Testis (tissue), 3 donors: ENCODE results near the gene NUMB. TPM values are rescaled to one million over a fixed set of nuclear protein-coding genes. Genes with fewer than 3 reads are reported as not detected.

Experiments used
- DNase-seq: peaks from one replicate; pipeline ENCODE4 v3.0.0-alpha.2; 2019
- H3K27ac ChIP-seq, 2 donors: fragments of 200-600 bp; sonication (generic); one replicate each; pipeline ENCODE4 v1.5.1; 2019
- H3K27me3 ChIP-seq: fragments of 200-600 bp; sonication (generic); one replicate; pipeline ENCODE4 v1.5.1; 2019
- H3K36me3 ChIP-seq: fragments of 200-600 bp; sonication (generic); one replicate; pipeline ENCODE4 v1.5.1; 2017; ENCODE audit warnings: low read depth; ENCODE audit errors: missing control alignments
- H3K4me1 ChIP-seq: fragments of 200-600 bp; sonication (generic); one replicate; pipeline ENCODE4 v1.5.1; 2019
- H3K4me3 ChIP-seq, 2 donors: fragments of 200-600 bp; sonication (generic); one replicate each; pipeline ENCODE4 v1.5.1; 2017 to 2019
- H3K9me3 ChIP-seq: fragments of 200-600 bp; sonication (generic); one replicate; pipeline ENCODE4 v1.5.1; 2017
- POLR2A ChIP-seq: fragments of 450-650 bp; IDR thresholded peaks from one replicate; pipeline ENCODE4 v1.6.1; 2017; ENCODE audit warnings: antibody characterized with exemption, mild to moderate bottlenecking, moderate library complexity
- WGBS, 2 donors: methylation state at CpG; one replicate each; pipeline ENCODE4 v1.1.5; 2018; 5-methylcytosine and 5-hydroxymethylcytosine counted together
- intact Hi-C: fragments of 100-400 bp; cut with DNase I; formaldehyde crosslinking; loops from one replicate; pipeline ENCODE4 v1.15.1; 2023; ENCODE audit warnings: low total_unique reads
- polyA plus RNA-seq: library from polyadenylated mRNA; stranded (reverse); fragments of 350-450 nt; fragmentation: Illumina TruSeq; extraction: RNeasy Lipid Tissue Mini Kit (QIAGEN cat#74804); gene quantifications from one replicate; pipeline ENCODE4 v1.2.3, GENCODE V29; 2014; ENCODE audit warnings: low read depth, low replicate concordance; ENCODE audit not compliant: insufficient read depth
- total RNA-seq, 2 donors: library from RNA; depleted of rRNA; stranded (reverse); fragments of >200 nt; gene quantifications; one replicate each; pipeline ENCODE4 v1.2.3, GENCODE V29; 2016
- TF ChIP-seq, protein P1 (sequence below), 3 experiments: fragments of 450-650 bp in 2 of 3; fragments of 200-600 bp in 1 of 3; sonication (generic) in 1 of 3; IDR thresholded peaks; one replicate each; pipeline ENCODE4 v1.5.1; 2016 to 2019; ENCODE audit warnings: antibody characterized with exemption in 3 of 3, mild to moderate bottlenecking in 2 of 3, moderate library complexity in 1 of 3

Gene NUMB
- total and polyA plus RNA-seq, 3 donors from 2014 or later = 60.3 to 78.7 (median 69.7) TPM

DNA sequence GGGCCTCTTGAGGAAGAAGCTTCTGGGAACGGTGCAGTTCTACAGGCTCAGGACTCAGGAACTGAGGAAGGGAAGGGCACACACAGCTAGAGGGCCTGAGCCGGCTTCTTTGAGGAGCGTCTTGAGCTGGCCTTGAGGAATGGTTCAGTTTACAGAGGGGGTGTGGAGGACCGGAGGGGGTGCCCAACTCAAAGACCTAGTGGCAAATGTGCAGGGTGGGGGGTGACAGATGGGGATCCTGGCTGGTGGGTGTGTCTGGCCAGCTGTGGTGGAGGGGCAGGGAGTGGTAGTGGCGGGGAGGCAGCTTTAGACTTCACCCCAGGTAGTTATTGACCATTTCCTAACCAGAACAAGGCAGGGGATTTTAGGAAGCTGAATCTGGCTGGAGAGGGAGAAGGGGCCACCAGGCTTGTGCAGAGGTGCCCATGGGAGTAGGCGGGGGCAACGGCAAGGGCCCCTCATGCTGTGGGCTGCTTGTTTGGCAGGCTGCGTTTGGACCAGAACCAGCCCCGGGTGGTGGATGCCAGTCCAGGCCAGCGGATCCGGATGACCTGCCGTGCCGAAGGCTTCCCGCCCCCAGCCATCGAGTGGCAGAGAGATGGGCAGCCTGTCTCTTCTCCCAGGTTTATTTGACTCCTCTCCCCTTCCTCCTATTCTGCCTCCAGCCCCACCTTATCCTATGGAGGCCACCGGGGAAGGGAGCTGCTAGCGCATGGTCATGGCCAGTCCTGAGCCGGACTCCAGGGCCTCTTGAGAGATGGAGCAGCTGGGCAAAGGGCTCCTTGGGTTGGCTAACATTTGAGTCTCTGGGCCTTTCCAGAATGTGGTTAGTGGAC, 193.2 kb downstream of the NUMB start:
- no peaks in the 10 kb centered on the region for H3K36me3 ChIP-seq
- H3K27ac ChIP-seq = no peak overlapping the region
- 87% methylated on average over 14 to 17 of the region's 18 CpGs for WGBS, 2 donors
- intact Hi-C loops = no loop called here
- H3K4me3 ChIP-seq = no peak overlapping the region
- peaks cover 8% of the 10 kb centered on the region for H3K4me1 ChIP-seq
- no peaks in the 10 kb centered on the region for H3K9me3 ChIP-seq
- H3K27me3 ChIP-seq = no peaks in the 10 kb centered on the region
- TF ChIP-seq, protein P1, sequence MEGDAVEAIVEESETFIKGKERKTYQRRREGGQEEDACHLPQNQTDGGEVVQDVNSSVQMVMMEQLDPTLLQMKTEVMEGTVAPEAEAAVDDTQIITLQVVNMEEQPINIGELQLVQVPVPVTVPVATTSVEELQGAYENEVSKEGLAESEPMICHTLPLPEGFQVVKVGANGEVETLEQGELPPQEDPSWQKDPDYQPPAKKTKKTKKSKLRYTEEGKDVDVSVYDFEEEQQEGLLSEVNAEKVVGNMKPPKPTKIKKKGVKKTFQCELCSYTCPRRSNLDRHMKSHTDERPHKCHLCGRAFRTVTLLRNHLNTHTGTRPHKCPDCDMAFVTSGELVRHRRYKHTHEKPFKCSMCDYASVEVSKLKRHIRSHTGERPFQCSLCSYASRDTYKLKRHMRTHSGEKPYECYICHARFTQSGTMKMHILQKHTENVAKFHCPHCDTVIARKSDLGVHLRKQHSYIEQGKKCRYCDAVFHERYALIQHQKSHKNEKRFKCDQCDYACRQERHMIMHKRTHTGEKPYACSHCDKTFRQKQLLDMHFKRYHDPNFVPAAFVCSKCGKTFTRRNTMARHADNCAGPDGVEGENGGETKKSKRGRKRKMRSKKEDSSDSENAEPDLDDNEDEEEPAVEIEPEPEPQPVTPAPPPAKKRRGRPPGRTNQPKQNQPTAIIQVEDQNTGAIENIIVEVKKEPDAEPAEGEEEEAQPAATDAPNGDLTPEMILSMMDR (IDR thresholded peaks at IDR 0.05) = no peak
- TF ChIP-seq POLR2A = no peak
- DNase-seq = no peak

DNA sequence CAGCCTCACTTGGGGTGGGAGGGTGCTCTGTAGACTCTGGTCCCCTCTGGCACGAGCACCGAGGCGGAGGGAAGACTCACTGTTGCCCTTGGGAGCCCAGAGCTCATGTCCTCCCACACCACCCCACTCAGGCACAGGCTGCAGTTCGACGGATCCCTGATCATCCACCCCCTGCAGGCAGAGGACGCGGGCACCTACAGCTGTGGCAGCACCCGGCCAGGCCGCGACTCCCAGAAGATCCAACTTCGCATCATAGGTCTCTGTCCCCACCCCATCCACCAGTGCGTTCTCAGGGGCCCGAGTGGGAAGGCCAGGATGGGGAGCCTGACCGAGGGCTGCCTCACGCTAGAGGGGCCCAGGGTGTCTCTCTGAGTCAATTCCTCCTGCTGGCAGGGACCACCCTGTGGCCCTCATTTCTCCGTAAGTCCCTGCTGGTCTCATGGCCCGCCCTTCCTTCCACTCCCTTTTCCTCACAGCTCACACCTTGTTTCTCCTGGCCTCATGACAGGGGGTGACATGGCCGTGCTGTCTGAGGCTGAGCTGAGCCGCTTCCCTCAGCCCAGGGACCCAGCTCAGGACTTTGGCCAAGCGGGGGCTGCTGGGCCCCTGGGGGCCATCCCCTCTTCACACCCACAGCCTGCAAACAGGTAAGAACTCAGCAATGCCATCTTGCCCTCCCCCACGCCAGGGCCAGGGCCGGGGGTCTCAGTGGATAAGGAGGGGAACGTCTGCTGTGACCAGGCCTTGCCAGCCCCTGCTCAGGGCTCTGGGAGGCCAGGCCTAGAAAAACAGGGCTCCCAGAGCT, 194.1 kb downstream of the NUMB start:
- Histone ChIP-seq H3K27ac (no peak overlapping the region), H3K4me1 (no peaks in the 10 kb centered on the region), H3K4me3 (no peak overlapping the region), H3K36me3 (no peaks in the 10 kb centered on the region), H3K9me3 (no peaks in the 10 kb centered on the region), H3K27me3 (no peaks in the 10 kb centered on the region)
- DNase-seq = no peak
- TF ChIP-seq, protein P1 (IDR thresholded peaks at IDR 0.05) = no peak
- TF ChIP-seq POLR2A = no peak
- 82 to 86% methylated on average over 4 to 23 of the region's 23 CpGs for WGBS, 2 donors
- intact Hi-C loops = no loop called here

DNA sequence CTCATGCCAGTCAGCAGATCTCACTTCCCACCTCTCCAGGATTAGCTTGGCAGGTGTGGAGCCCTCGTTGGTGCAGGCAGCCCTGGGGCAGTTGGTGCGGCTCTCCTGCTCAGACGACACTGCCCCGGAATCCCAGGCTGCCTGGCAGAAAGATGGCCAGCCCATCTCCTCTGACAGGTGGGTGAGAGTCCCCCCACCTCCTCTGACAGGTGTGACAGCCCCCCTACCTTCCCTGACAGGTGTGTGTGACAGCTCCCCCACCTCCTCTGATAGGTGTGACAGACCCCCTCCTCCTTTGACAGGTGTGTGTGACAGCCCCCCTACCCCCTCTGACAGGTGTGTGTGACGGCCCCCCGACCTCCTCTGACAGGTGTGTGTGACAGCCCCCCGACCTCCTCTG, 194.7 kb downstream of the NUMB start:
- no peaks in the 10 kb centered on the region for H3K9me3 ChIP-seq
- H3K27ac ChIP-seq = no peak overlapping the region
- H3K4me1 ChIP-seq = no peaks in the 10 kb centered on the region
- intact Hi-C loops = no loop called here
- H3K27me3 ChIP-seq = no peaks in the 10 kb centered on the region
- TF ChIP-seq POLR2A = no peak
- TF ChIP-seq, protein P1 (IDR thresholded peaks at IDR 0.05) = no peak
- DNase-seq = no peak
- WGBS, 2 donors = 80 to 87% methylated on average over 1 to 6 of the region's 7 CpGs
- H3K4me3 ChIP-seq = no peak overlapping the region
- no peaks in the 10 kb centered on the region for H3K36me3 ChIP-seq

DNA sequence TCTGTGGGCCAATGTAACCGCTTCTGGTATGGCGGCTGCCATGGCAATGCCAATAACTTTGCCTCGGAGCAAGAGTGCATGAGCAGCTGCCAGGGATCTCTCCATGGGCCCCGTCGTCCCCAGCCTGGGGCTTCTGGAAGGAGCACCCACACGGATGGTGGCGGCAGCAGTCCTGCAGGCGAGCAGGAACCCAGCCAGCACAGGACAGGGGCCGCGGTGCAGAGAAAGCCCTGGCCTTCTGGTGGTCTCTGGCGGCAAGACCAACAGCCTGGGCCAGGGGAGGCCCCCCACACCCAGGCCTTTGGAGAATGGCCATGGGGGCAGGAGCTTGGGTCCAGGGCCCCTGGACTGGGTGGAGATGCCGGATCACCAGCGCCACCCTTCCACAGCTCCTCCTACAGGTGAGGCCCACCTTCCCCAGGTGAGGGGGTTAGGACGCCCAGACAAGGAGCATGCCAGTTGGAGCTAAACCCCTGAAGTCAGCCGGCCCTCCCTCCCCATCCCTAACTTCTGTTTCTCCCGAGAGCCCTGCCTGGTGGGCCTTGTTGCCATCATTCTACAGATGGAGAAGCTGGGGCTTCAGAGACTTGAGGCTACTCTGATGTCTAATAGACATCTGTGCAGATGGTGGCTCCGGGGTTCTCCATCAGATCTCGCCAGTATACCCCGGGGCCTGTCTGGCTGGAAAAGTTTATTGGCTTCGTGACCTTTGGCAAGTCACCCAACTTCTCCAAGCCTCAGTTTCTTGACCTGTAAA, 195.7 kb downstream of the NUMB start:
- WGBS, 2 donors = 94 to 95% methylated on average over 12 to 20 of the region's 20 CpGs
- DNase-seq = no peak
- Histone ChIP-seq H3K27me3 (no peaks in the 10 kb centered on the region), H3K27ac (no peak overlapping the region), H3K4me1 (no peaks in the 10 kb centered on the region), H3K36me3 (no peaks in the 10 kb centered on the region), H3K4me3 (no peak overlapping the region), H3K9me3 (no peaks in the 10 kb centered on the region)
- intact Hi-C loops = no loop called here
- TF ChIP-seq, protein P1 (IDR thresholded peaks at IDR 0.05) = no peak
